ENCODE measurements around the gene AARSD1. TPM values are rescaled to one million over a fixed set of nuclear protein-coding genes. Genes with fewer than 3 reads are reported as not detected.

The AARSD1 gene
- total and polyA plus RNA-seq, 2 donors (not counting 1 experiment from before 2014, with no cell fraction given) = 56.5 to 60.0 TPM

GRCh38 chr17:42922294-42922693 is 42.0 kb downstream of the AARSD1 start:
- 91% methylated on average over 4 of the region's 7 CpGs for WGBS (ENCODE audit: insufficient coverage)
- Histone ChIP-seq H3K9ac (ENCODE audit: low read length) (no peak overlapping the region), H3K9me3 (ENCODE audit: control extremely low read depth in 1 of 3, control insufficient read depth in 2 of 3, insufficient read depth in 1 of 3, low read length in 2 of 3) (no peaks in the 10 kb centered on the region), H3K36me3 (replicated peaks in 1 of 2; ENCODE audit: control extremely low read depth in 1 of 2, control insufficient read depth in 1 of 2, extremely low read depth in 1 of 2, insufficient read depth in 2 of 2, low read length in 1 of 2) (no peaks in the 10 kb centered on the region), H3K4me2 (replicated peaks; ENCODE audit: low read depth, low read length, poor library complexity, severe bottlenecking) (no peak overlapping the region), H3K4me1 (ENCODE audit: control insufficient read depth in 2 of 2, insufficient read depth in 2 of 2, low read length in 2 of 2) (no peaks in the 10 kb centered on the region), H4K20me1 (ENCODE audit: control insufficient read depth, insufficient read depth, low read length, poor library complexity, severe bottlenecking) (no peaks in the 10 kb centered on the region), H3K79me2 (ENCODE audit: control insufficient read depth, insufficient read depth, low read length) (no peaks in the 10 kb centered on the region), H2AFZ (ENCODE audit: insufficient read depth, low read depth, low read length, poor library complexity, severe bottlenecking) (no peak overlapping the region), H3K27me3 (replicated peaks in 1 of 4; ENCODE audit: control extremely low read depth in 1 of 4, control insufficient read depth in 3 of 4, insufficient read depth in 4 of 4, low read length in 3 of 4) (no peaks in the 10 kb centered on the region), H3K4me3 (ENCODE audit: control extremely low read depth in 1 of 5, extremely low read depth in 1 of 5, insufficient read depth in 1 of 5, low read depth in 2 of 5, low read length in 4 of 5) (no peak overlapping the region), H3K27ac (ENCODE audit: low read length in 2 of 2) (no peak overlapping the region)
- H3K4me1 Mint-ChIP-seq = no peaks in the 10 kb centered on the region
- ChIA-PET POLR2A (no interaction called here), CTCF (no interaction called here)
- no peak overlapping the region for H3K27ac Mint-ChIP-seq
- peaks cover 11% of the 10 kb centered on the region for H3K27me3 Mint-ChIP-seq
- no peak overlapping the region for H3K4me3 Mint-ChIP-seq
- ATAC-seq (ENCODE audit: low read depth) = no peak
- intact Hi-C loops (cut with micrococcal nuclease) = no loop called here
- TF ChIP-seq EZH2 (IDR thresholded peaks at IDR 0.05; ENCODE audit: borderline replicate concordance, insufficient read depth, low read depth, low read length, poor library complexity, severe bottlenecking) (no peak), CTCF (IDR thresholded peaks at IDR 0.05) (no peak)
- H3K9me3 Mint-ChIP-seq (ENCODE audit: insufficient read depth) = no peaks in the 10 kb centered on the region
- no peak for DNase-seq

- no peaks in the 10 kb centered on the region for H3K79me2 ChIP-seq (ENCODE audit: control insufficient read depth, insufficient read depth, low read length)
- ChIA-PET CTCF (interaction anchor here (1.0 kb wide), 1 partner anchor 9 kb away, joined by 3 read pairs; no protein-coding TSS in a partner anchor), POLR2A (no interaction called here)
- Mint-ChIP-seq H3K27me3 (peaks cover 11% of the 10 kb centered on the region), H3K4me3 (no peak overlapping the region), H3K9me3 (ENCODE audit: insufficient read depth) (no peaks in the 10 kb centered on the region), H3K4me1 (no peaks in the 10 kb centered on the region), H3K27ac (no peak overlapping the region)
- no peak for TF ChIP-seq EZH2 (IDR thresholded peaks at IDR 0.05; ENCODE audit: borderline replicate concordance, insufficient read depth, low read depth, low read length, poor library complexity, severe bottlenecking)
- no peak for TF ChIP-seq CTCF (IDR thresholded peaks at IDR 0.05)
- no peak overlapping the region for H3K9ac ChIP-seq (ENCODE audit: low read length)
- no peaks in the 10 kb centered on the region for H3K27me3 ChIP-seq (replicated peaks in 1 of 4; ENCODE audit: control extremely low read depth in 1 of 4, control insufficient read depth in 3 of 4, insufficient read depth in 4 of 4, low read length in 3 of 4)
- H3K4me2 ChIP-seq (replicated peaks; ENCODE audit: low read depth, low read length, poor library complexity, severe bottlenecking) = no peak overlapping the region
- no peak overlapping the region for H3K27ac ChIP-seq (ENCODE audit: low read length in 2 of 2)
- H3K9me3 ChIP-seq (ENCODE audit: control extremely low read depth in 1 of 3, control insufficient read depth in 2 of 3, insufficient read depth in 1 of 3, low read length in 2 of 3) = no peaks in the 10 kb centered on the region
- DNase-seq = no peak
- no peak for ATAC-seq (ENCODE audit: low read depth)
- H3K4me3 ChIP-seq (ENCODE audit: control extremely low read depth in 1 of 5, extremely low read depth in 1 of 5, insufficient read depth in 1 of 5, low read depth in 2 of 5, low read length in 4 of 5) = no peak overlapping the region
- intact Hi-C loops (cut with micrococcal nuclease) = no loop called here
- no peak overlapping the region for H2AFZ ChIP-seq (ENCODE audit: insufficient read depth, low read depth, low read length, poor library complexity, severe bottlenecking)
- H3K36me3 ChIP-seq (replicated peaks in 1 of 2; ENCODE audit: control extremely low read depth in 1 of 2, control insufficient read depth in 1 of 2, extremely low read depth in 1 of 2, insufficient read depth in 2 of 2, low read length in 1 of 2) = no peaks in the 10 kb centered on the region
- WGBS (ENCODE audit: insufficient coverage) = no CpG with 5 or more reads among the region's 3 CpGs
- H3K4me1 ChIP-seq (ENCODE audit: control insufficient read depth in 2 of 2, insufficient read depth in 2 of 2, low read length in 2 of 2) = no peaks in the 10 kb centered on the region
- H4K20me1 ChIP-seq (ENCODE audit: control insufficient read depth, insufficient read depth, low read length, poor library complexity, severe bottlenecking) = no peaks in the 10 kb centered on the region
These were observed 43.3 kb downstream of the AARSD1 start for GRCh38 chr17:42920922-42921321.

Data from B cell (primary cell).